ENCODE results near the gene FOXK1. TPM values are rescaled to one million over a fixed set of nuclear protein-coding genes. Genes with fewer than 3 reads are reported as not detected.

Gene FOXK1
- total and polyA plus RNA-seq, 2 of the 13 experiments (the other 11 are each of a cell fraction or from before 2014, with no cell fraction given), result 4.6 to 8.8 TPM

DNA sequence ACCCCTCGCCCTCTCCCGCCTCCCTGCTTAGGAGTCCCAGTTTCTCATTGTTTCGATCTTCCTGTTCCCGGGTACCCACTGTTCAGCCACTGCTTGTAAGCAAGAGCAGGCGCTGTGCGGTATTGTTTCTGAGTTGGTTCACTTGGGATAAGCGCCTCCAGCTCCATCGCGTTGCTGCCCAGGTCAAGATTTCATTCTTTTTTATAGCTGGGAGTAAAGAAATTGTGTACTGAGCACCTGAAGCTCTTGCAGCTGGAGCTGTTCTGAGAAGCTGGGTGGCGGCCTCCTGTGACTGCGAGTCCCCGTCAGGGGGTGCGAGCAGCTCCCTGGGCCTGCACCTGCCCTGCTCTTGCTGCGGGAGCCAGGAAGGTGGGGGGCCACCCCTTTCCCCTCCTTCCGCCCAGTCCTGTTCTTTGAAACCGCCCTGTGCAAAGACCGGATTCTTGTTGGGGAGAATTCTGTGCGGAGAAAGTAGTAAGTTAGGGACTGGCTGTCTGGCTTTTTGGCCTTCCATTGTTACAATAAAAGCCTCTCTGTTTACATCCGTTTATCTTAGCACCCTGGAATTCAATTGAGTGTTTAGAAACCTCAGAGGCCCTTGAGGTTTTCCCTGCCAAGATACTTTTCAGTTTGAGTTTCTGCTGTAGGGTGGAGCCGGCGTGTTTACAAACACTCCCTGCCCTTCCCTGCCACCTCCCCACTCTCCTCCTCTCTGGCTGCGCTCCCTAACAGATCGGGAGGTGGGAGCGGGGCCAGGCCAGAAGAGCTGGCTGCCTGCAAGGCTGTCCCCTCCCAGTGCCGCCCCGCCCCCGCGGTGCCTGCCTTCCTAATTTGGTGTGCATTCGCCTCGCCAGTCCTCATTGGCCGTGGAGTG lies 62.5 kb downstream of the FOXK1 start (continued):
- peak; percentile 35; the same call in 1 of the 2 replicates for TF ChIP-seq NR2F2 (IDR thresholded peaks at IDR 0.05; ENCODE audit: borderline replicate concordance, low read depth)
- peak; percentile 24; the same call in 1 of the 2 replicates for TF ChIP-seq HMG20A (CRISPR knock-in tag; IDR thresholded peaks at IDR 0.05; ENCODE audit: borderline replicate concordance)
- TF ChIP-seq SAFB2 (CRISPR knock-in tag; IDR thresholded peaks at IDR 0.05; ENCODE audit: borderline replicate concordance, low read depth), result no peak
- peak; percentile 24 for TF ChIP-seq ASH2L (IDR thresholded peaks at IDR 0.05; ENCODE audit: insufficient read length, low read depth, low read length)
- no peak for TF ChIP-seq NR2C2 (CRISPR knock-in tag; IDR thresholded peaks at IDR 0.05; ENCODE audit: borderline replicate concordance)
- TF ChIP-seq SMC3 (IDR thresholded peaks at IDR 0.05; ENCODE audit: low read length), result no peak
- TF ChIP-seq MED1 (CRISPR knock-in tag; IDR thresholded peaks at IDR 0.05), result 0 out of 2 replicates have a peak, but pooled peaks have one; percentile 14
- TF ChIP-seq, protein P1, sequence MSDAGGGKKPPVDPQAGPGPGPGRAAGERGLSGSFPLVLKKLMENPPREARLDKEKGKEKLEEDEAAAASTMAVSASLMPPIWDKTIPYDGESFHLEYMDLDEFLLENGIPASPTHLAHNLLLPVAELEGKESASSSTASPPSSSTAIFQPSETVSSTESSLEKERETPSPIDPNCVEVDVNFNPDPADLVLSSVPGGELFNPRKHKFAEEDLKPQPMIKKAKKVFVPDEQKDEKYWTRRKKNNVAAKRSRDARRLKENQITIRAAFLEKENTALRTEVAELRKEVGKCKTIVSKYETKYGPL (CRISPR knock-in tag; IDR thresholded peaks at IDR 0.05), result no peak
- TF ChIP-seq ZNF367 (CRISPR knock-in tag; IDR thresholded peaks at IDR 0.05; ENCODE audit: borderline replicate concordance), result no peak
- peak; percentile 55; the same call in 1 of the 2 replicates for TF ChIP-seq KDM2A (CRISPR knock-in tag; IDR thresholded peaks at IDR 0.05; ENCODE audit: borderline replicate concordance, low read depth)
- no peak for TF ChIP-seq ZNF496 (CRISPR knock-in tag; IDR thresholded peaks at IDR 0.05; ENCODE audit: insufficient replicate concordance)
- TF ChIP-seq MAFG (CRISPR knock-in tag; IDR thresholded peaks at IDR 0.05), result no peak
- TF ChIP-seq, protein P2, sequence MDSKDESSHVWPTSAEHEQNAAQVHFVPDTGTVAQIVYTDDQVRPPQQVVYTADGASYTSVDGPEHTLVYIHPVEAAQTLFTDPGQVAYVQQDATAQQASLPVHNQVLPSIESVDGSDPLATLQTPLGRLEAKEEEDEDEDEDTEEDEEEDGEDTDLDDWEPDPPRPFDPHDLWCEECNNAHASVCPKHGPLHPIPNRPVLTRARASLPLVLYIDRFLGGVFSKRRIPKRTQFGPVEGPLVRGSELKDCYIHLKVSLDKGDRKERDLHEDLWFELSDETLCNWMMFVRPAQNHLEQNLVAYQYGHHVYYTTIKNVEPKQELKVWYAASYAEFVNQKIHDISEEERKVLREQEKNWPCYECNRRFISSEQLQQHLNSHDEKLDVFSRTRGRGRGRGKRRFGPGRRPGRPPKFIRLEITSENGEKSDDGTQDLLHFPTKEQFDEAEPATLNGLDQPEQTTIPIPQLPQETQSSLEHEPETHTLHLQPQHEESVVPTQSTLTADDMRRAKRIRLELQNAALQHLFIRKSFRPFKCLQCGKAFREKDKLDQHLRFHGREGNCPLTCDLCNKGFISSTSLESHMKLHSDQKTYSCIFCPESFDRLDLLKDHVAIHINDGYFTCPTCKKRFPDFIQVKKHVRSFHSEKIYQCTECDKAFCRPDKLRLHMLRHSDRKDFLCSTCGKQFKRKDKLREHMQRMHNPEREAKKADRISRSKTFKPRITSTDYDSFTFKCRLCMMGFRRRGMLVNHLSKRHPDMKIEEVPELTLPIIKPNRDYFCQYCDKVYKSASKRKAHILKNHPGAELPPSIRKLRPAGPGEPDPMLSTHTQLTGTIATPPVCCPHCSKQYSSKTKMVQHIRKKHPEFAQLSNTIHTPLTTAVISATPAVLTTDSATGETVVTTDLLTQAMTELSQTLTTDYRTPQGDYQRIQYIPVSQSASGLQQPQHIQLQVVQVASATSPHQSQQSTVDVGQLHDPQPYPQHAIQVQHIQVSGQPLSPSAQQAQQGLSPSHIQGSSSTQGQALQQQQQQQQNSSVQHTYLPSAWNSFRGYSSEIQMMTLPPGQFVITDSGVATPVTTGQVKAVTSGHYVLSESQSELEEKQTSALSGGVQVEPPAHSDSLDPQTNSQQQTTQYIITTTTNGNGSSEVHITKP (CRISPR knock-in tag; IDR thresholded peaks at IDR 0.05; ENCODE audit: low read depth), result no peak
- TF ChIP-seq WIZ (CRISPR knock-in tag; IDR thresholded peaks at IDR 0.05), result no peak
- TF ChIP-seq, protein P3, sequence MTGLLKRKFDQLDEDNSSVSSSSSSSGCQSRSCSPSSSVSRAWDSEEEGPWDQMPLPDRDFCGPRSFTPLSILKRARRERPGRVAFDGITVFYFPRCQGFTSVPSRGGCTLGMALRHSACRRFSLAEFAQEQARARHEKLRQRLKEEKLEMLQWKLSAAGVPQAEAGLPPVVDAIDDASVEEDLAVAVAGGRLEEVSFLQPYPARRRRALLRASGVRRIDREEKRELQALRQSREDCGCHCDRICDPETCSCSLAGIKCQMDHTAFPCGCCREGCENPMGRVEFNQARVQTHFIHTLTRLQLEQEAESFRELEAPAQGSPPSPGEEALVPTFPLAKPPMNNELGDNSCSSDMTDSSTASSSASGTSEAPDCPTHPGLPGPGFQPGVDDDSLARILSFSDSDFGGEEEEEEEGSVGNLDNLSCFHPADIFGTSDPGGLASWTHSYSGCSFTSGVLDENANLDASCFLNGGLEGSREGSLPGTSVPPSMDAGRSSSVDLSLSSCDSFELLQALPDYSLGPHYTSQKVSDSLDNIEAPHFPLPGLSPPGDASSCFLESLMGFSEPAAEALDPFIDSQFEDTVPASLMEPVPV (CRISPR knock-in tag; IDR thresholded peaks at IDR 0.05), result no peak
- TF ChIP-seq RXRA (CRISPR knock-in tag; IDR thresholded peaks at IDR 0.05), result no peak
- TF ChIP-seq, protein P4, sequence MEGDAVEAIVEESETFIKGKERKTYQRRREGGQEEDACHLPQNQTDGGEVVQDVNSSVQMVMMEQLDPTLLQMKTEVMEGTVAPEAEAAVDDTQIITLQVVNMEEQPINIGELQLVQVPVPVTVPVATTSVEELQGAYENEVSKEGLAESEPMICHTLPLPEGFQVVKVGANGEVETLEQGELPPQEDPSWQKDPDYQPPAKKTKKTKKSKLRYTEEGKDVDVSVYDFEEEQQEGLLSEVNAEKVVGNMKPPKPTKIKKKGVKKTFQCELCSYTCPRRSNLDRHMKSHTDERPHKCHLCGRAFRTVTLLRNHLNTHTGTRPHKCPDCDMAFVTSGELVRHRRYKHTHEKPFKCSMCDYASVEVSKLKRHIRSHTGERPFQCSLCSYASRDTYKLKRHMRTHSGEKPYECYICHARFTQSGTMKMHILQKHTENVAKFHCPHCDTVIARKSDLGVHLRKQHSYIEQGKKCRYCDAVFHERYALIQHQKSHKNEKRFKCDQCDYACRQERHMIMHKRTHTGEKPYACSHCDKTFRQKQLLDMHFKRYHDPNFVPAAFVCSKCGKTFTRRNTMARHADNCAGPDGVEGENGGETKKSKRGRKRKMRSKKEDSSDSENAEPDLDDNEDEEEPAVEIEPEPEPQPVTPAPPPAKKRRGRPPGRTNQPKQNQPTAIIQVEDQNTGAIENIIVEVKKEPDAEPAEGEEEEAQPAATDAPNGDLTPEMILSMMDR (CRISPR knock-in tag; IDR thresholded peaks at IDR 0.05), result 0 out of 2 replicates have a peak, but pooled peaks have one; percentile 3
- peak; percentile 75 for TF ChIP-seq TBX2 (CRISPR knock-in tag; IDR thresholded peaks at IDR 0.05; ENCODE audit: borderline replicate concordance)
- TF ChIP-seq, protein P5, sequence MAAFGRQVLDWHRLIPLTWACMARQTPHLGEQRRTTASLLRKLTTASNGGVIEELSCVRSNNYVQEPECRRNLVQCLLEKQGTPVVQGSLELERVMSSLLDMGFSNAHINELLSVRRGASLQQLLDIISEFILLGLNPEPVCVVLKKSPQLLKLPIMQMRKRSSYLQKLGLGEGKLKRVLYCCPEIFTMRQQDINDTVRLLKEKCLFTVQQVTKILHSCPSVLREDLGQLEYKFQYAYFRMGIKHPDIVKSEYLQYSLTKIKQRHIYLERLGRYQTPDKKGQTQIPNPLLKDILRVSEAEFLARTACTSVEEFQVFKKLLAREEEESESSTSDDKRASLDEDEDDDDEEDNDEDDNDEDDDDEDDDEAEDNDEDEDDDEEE (CRISPR knock-in tag; IDR thresholded peaks at IDR 0.05), result no peak

Data from HepG2 (cell line).